Neural progenitor cell (in vitro differentiated cells): ENCODE data around the gene RPS27L.

Source experiments
- CTCF ChIP-seq: fragments of 200-600 bp; sonication (generic); IDR thresholded peaks from 2 replicates; pipeline ENCODE4 v1.5.1; 2017; ENCODE audit warnings: antibody characterized with exemption, mild to moderate bottlenecking
- EZH2 ChIP-seq: fragments of 200-600 bp; sonication (generic); IDR thresholded peaks from 2 replicates; pipeline ENCODE4 v1.6.1; 2017; ENCODE audit warnings: antibody characterized with exemption, mild to moderate bottlenecking, moderate library complexity
- EZH2phosphoT487 ChIP-seq: fragments of 200-600 bp; sonication (generic); IDR thresholded peaks from 2 replicates; pipeline ENCODE4 v1.6.1; 2017; ENCODE audit warnings: antibody characterized with exemption

- TF ChIP-seq CTCF (no peak), EZH2 (no peak), EZH2phosphoT487 (no peak)
Measured at GRCh38 chr15:63135281-63135680, 22.0 kb downstream of the RPS27L start.
